Stimulated activated CD4-positive, alpha-beta T cell treated with anti-CD3 and anti-CD28 coated beads, Interleukin-4, amount 100 ng/mL, for 4 hours (primary cell): ENCODE measurements around the gene OIP5.
"Not testable (repeated sequence)": the region's sequence is repeated elsewhere in the genome, so short reads cannot be mapped to it uniquely, and the experiment has no call there.

ENCODE experiments used
- DNase-seq, 2 experiments: peaks; one replicate each; pipeline ENCODE4 v3.0.0-alpha.2; 2020

OIP5 gene

DNA sequence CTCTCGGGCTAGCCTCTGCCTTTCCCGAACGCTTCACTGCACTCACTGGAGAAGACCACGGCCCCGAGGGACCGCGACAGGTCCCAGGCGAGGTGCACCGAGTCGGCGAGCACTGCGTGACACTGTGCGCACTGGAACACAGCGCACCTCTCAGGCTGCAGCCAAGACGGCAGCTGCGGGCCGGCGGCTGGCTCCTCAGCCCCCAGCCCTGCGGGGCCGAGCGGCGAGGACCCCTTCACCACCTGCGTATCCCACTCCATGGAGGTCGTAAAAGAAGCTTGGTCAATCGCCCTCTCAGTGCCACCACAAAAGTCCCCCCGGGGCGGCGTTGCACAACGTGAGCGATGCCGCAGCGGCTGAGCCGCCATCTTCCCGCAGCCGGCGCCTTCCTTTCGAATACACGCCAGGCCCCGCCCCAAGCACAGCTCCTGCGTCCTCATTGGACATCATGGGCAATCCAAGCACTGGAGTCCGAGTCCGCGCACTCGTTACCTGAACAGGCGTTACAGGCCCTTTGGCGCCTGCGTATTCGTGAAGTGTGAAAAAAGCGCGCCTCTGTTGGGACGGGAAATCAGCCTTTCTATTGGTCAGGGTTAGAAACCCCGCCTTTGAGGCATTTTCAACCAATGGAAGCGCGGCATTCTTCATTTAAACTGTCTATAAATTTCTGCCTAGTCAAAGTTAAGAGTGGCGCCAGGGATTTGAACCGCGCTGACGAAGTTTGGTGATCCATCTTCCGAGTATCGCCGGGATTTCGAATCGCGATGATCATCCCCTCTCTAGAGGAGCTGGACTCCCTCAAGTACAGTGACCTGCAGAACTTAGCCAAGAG is at the start of gene OIP5, which contains the start of gene NUSAP1:
OIP5 (minus strand) TSS at position 398 of the 832 bp plus-strand sequence; CDS start at position 368, 30 bp downstream.
NUSAP1 (plus strand) TSS at position 688 of the 832 bp plus-strand sequence; CDS start at position 765, 77 bp downstream.
- DNase-seq = peak; percentile 95 to 99

DNA sequence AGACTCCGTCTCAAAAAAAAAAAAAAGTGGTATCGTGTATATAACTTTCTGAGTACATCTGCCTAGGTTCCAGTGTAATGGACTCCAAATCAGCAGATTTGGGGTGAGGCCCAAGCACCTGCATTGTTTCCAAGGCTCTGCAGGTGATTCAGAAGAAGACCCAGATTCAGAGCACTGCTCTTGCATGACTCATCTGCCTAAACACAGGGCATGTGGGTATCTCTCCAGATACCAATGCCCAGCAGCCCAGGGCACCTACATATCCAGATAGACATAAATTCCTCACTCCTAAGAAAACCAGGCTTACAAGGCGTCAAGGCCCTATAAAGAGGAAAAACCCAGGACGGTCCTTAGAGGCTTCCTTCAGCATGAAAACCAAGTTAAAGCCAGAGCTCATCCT is 45.6 kb upstream of the OIP5 start:
- no peak for DNase-seq

- DNase-seq = no peak
Measured at GRCh38 chr15:41367418-41367817, 35.0 kb upstream of the OIP5 start.

GRCh38 chr15:41354371-41354770 is 22.0 kb upstream of the OIP5 start:
- DNase-seq = no peak

DNA sequence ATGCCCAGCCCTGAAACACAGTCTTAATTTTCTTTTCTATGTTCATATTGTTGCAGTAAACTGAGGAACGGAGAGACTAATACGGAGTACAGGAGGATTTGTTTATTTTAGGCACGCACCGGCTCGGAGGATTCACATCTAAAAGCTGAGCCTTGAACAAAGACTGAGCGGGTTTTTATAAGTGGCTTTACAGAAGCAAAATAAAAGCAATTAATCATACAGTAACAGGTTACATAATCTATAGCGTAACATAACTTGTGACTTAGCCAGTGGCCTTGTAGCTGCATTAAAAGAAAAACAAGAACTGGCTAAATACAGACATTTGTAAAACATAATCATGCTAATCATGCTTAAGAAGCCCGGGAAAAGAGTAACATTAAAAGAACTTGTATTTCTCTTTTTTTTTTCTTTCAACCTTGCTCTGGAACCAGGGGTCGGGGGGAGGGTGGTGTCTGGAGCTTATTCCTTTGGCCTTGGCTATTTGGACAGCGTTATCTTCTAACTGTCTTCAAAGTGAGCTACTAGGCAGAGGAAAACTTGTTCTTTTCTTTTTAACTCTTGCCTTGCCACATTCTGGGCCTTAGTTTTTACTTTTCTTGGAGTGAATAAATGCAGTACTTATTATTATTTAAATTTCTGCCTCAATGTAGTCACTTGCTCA is 17.8 kb upstream of the OIP5 start:
- no peak for DNase-seq

DNA sequence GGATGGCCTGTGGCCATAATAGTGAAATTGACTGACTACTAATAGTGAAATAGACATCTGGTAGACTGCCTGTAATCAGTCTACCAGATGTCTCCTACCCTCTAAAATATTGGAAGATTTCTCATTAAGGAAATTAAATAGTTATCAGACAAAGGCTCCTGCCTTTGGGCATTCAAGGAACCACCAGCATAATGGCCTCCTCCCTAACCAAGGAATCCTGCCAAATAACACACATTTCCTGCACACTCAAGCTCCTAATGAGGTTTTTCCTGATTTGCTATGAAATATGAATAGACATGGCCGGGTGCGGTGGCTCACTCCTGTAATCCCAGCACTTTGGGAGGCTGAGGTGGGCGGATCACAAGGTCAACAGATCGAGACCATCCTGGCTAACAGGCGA is 14.8 kb upstream of the OIP5 start:
- no peak for DNase-seq

- DNase-seq = no peak
Measured at GRCh38 chr15:41341519-41341918, 9.1 kb upstream of the OIP5 start.

DNA sequence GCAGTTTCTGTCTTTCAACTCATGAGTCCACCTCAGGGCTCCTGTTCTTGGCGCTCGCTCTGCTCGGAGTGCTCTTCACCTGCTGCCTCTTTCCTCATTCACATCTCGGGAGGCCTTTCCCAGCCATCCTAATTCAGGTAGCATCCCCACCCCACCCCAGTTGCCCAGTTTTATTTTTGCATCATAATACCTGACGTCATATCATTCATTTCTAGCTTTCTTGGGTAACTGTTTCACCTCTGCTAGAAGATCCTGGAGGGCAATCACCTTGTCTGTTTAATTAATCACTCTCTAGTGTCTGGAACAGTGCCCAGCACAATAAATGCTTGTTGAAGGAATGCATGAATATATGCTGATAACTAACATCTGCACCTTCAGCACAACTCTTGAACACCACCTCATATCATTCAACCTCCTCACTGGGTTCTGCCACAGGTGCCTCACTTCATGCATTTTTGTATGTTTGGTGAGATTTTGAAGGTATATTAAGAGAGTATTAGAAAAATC is 7.9 kb upstream of the OIP5 start:
- DNase-seq = no peak

- DNase-seq = no peak
Measured at GRCh38 chr15:41337631-41338522, 5.5 kb upstream of the OIP5 start.

DNA sequence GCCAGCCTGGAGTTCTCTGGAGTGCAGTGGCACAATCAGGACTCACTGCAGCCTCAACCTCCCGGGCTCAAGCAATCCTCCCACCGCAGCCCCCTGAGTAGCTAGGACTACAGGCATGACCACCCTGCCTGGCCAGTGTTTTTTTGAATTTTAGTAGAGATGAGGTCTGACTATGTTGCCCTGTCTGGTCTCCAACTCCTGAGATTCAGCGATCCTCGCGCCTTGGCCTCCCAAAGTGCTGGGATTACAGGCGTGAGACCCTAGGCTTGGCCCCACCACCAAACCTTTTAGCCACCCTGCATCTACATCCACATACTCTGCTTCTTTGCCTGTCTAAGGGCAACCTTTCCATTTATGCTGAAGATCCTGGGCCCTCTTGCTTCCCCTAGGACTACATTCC is 4.7 kb upstream of the OIP5 start:
- no peak for DNase-seq

DNA sequence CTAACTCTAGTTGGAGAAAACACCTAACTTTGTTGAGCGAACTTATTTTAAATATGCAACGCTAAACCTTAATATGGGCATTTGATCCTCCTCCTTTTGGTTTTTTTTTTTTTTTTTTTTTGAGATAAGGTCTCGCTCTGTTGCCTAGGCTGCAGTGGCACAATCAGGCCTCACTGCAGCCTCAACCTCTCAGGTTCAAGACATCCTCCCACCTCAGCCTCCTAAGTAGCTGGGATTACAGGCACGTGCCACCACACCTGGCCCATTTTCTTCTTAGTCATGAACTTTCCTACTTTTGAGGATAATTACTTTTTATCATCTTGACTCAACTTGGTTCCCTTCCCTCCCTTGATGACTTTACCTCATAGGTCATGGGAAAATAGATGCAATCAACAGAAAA is 4.2 kb upstream of the OIP5 start:
- DNase-seq = no peak

DNA sequence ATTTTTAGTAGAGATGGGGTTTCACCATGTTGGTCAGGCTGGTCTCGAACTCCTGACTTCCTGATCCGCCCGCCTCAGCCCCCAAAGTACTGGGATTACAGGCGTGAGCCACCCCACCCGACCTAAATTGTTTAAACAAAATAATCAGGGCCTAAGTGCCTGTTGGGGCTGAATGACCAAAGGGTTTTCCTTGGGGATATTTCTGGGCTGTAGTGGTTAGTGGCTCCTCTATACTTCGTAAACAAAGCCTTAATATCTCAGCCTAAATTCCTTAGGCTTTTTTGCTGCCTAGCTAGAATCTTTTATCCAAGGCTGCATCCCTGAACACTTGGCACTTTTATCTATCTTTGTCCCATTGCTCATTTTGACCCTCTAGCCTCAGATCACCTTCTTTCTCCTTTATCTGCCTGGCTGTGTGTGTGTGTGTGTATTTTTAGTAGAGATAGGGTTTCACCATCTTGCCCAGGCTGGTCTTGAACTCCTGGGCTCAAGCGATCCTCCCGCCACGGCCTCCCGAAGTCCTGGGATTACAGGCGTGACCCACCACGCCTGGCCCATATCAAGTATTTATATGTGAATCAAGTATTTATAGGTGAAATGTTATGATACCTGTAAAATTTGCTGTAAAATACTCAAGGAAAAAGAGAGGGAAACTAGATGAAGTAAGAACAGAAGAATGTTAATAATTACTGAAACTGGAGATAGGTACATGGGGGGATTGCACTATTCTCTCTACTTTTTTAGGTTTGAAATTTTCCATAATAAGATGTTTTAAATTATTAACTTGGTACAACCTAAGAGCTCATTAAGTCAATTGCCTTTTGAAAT is 2.1 kb upstream of the OIP5 start:
- DNase-seq = no peak

DNA sequence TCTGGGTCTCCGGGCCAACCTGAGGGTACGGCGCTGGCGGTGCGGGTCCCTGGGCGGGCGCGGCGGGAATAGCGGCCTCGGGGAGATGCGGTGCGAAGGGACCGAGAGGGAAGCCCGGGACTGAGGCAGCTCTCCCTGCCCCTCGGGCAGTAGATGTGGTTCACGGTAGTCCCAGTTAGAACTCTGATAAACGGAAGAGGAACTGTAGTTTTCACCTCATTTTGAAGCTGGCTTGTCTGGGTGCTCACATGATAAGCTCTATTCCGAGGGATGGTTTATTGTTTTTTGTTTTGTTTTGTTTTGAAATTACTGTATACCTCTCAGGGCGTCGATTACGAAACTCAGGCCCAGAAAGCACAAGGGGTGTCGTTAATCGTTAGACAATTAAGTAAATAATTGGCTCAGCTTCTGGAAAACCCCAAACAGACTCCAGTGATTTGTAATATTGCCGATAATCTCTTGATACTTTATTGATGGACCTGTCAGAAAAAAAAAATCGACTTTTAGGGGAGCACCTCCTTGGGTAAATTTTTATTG is 703 bp upstream of the OIP5 start:
- DNase-seq = no peak

DNA sequence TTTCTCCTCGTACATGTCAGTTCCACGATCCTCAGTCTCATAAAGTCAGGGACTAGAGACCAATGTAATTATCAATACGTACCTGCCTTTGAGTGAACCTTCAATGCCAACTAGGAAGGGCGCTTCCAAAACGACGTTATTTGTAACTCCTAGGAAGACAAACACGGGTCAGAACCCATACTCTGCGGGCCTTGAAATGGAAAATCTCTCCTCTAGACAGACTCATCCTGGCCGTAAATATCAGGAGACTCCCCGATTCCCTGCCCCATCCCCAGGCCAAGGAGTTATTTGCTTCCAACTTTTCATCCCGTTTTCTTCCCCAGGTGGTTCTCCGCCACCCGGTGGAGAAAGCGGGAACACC is 578 bp downstream of the OIP5 start:
- DNase-seq = no peak

DNA sequence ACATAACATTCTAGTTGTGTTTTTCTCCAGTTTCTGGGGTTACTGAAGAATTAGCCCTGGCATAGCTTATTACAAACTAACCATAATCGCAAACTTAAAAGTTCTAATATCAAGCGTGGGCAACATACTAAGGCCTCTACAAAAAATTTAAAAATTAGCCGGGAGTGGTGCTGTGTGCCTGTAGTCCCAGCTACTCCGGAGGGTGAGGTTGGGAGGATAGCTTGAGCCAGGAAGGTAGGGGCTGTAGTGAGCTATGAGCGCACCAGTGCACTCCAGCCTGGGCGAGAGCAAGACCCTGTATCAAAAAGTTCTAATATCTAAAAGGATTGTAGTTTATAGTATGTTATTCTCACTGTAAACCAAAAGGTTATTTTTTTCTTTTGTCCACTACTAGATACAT is 1.1 kb downstream of the OIP5 start:
- no peak for DNase-seq

DNA sequence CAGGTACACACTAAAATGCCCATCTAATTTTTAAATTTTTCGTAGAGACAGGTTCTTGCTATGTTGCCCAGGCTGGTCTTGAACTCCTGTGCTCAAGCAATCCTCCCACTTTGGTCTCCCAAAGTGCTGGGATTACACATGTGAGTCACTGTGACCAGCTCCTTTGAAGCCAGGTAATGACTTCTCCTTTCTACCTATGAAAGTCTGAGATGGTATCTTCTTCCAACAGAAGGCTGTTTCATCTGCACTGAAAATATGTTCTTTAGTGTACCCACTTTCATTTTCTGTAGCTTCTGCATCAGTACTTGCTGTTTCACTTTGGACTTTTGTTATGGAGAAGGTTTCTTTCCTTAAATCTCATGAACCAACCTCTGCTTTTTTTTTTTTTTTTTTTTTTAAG is 8.8 kb downstream of the OIP5 start:
- no peak for DNase-seq

- DNase-seq = not testable (repeated sequence)
Measured at GRCh38 chr15:41320805-41321330, 11.5 kb downstream of the OIP5 start.

GRCh38 chr15:41309226-41309905 is 23.0 kb downstream of the OIP5 start:
- no peak for DNase-seq

DNA sequence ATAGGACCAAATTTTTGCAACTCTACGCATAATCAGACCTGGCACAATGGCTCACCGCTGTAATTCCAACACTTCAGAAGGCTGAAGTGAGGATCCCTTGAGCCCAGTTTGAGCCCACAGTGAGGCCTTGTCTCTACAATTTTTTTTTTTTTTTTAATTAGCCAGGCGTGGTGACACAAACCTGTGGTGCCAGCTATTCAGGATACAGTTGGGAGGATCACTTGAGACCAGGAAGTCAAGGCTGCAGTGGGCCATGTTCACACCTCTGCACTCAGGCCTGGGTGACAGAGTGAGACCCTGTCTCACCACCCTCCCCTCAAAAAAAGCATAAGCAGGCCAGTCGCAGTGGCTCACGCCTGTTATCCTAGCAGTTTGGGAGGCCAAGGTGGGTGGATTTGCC is 24.7 kb downstream of the OIP5 start:
- DNase-seq = no peak

DNA sequence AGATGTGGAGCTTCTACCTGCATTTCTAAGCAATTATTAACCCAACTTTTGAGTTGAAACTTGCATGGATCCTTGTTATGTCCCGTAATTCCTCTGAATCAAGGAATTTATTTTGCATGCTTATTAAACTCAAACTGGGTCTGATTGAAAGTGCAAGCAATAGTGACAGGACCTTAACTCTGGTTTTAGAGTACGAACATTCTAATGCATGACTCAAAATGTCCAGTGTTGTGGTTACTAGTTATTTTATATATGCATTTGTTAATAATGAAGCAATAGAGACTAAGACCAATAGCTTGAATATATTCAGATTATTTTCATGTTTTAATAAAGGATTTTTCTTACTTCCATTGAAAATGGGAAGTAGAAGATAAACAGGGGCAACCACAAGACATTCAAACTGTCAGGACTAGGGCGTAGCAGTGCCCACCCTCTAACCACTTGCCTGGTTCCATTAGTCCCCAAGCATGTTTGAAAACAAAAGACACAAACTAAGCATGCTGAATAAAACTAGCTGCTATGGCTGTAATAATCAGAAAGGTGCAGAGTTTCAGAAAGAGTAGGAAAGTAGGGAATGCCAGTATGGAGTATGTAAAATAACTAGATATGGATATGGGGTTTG is 28.1 kb downstream of the OIP5 start:
- no peak for DNase-seq

GRCh38 chr15:41301587-41301986 is 30.8 kb downstream of the OIP5 start:
- DNase-seq = no peak
